ENCODE measurements around the gene ITPA. TPM values are rescaled to one million over a fixed set of nuclear protein-coding genes. Genes with fewer than 3 reads are reported as not detected.

The ITPA gene
- total and polyA plus RNA-seq, 2 of the 8 experiments (the other 6 are each of a cell fraction or from before 2014, with no cell fraction given) = 88.2 to 94.0 TPM

DNA sequence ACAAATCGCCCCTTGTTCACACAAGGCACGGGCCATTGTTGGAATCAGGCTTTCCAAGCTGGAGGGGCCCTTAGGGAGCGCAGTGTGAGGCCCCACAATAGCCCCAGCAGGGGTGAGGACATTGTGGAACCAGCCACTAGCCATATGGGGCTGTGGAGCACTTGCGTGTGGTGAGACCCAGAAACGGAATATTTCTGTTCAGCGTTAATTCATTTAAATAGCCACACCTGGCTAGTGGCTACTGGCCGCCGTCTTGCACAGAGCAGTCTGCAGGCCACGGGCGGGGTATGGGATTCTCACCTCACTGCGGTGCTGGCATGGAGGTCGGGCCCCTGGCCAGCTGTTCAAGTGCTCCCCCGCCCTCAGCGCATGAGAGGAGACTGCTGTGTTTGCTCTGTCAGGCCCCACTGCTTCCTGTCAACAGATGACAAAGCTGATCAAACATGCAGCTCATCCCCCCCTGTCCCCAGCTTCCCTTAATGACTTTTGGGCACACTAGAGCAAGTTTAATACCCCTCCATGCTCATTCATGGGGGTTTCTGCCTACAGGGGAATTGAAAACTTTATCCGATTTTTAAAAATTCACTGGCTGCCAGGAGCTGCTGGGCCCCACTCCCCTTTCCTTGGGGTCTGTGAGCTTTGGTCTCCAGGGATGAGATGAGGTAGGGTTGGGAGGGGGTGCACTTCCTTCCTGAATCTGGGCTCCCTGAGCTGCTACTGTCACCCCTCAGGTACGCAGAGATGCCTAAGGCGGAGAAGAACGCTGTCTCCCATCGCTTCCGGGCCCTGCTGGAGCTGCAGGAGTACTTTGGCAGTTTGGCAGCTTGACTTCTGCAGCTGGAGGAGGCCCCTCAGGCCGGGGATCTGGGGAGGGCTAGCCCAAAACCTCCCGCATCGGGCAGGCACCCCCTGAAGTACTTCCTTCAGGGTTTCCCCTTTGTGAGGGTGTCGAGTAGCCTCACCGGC is 13.6 kb downstream of the ITPA start:
- WGBS, 2 experiments (ENCODE audit: extremely low coverage in 1 of 2, insufficient coverage in 1 of 2, insufficient read length in 1 of 2, insufficient replicate concordance in 2 of 2, low coverage in 1 of 2, low lambda C conversion rate in 2 of 2, missing lambda C conversion rate in 1 of 2) = 92% methylated on average over 23 of the region's 25 CpGs; no CpG with 5 or more reads in 1 of the 2 experiments
- Histone ChIP-seq H3K79me2 (ENCODE audit: control insufficient read depth in 1 of 2, insufficient read depth in 2 of 2, low read length in 2 of 2) (no peaks in the 10 kb centered on the region), H3K27ac (ENCODE audit: low read depth, low read length) (no peak overlapping the region), H2AFZ (ENCODE audit: low read length) (no peak overlapping the region), H3K23ac (ENCODE audit: insufficient read length) (no peak overlapping the region), H3K9ac (replicated peaks in 1 of 4; ENCODE audit: extremely low read depth in 1 of 4, low read depth in 3 of 4, low read length in 3 of 4) (no peak overlapping the region), H2AK5ac (ENCODE audit: low read depth, low read length) (no peak overlapping the region), H4K8ac (ENCODE audit: extremely low read depth, insufficient read depth, low read length) (no peak overlapping the region; the same call in 1 of the 2 replicates), H3K4me2 (ENCODE audit: insufficient read depth in 1 of 2, low read depth in 2 of 2, low read length in 2 of 2) (no peak overlapping the region), H3K9me3 (ENCODE audit: insufficient read depth in 2 of 2, low read depth in 1 of 2, low read length in 1 of 2) (no peaks in the 10 kb centered on the region), H3K4ac (replicated peaks; ENCODE audit: insufficient read length, low read depth, low read length) (no peak overlapping the region), H2BK15ac (ENCODE audit: low read length) (no peak overlapping the region), H3K56ac (replicated peaks; ENCODE audit: insufficient read length, low read depth, low read length) (no peak overlapping the region), H4K20me1 (replicated peaks in 1 of 2; ENCODE audit: control insufficient read depth in 1 of 2, insufficient read depth in 2 of 2, low read length in 2 of 2) (no peaks in the 10 kb centered on the region), H3K27me3 (replicated peaks in 1 of 4; ENCODE audit: control insufficient read depth in 3 of 4, extremely low read depth in 1 of 4, insufficient read depth in 3 of 4, low read length in 3 of 4) (no peaks in the 10 kb centered on the region), H3K18ac (ENCODE audit: extremely low read depth, low read length) (no peak overlapping the region), H3K14ac (ENCODE audit: insufficient read length) (no peak overlapping the region), H3K4me1 (replicated peaks in 1 of 4; ENCODE audit: control insufficient read depth in 3 of 4, insufficient read depth in 4 of 4, low read length in 3 of 4) (peaks cover 0 to 2% (median 0%) of the 10 kb centered on the region in 4 experiments; a peak in 2 of 7 replicates), H3K23me2 (ENCODE audit: low read depth, low read length) (no peaks in the 10 kb centered on the region), H2BK12ac (ENCODE audit: low read depth, low read length) (no peak overlapping the region), H3K4me3 (ENCODE audit: extremely low read depth in 1 of 4, insufficient read depth in 2 of 4, low read depth in 3 of 4, low read length in 4 of 4) (no peak overlapping the region), H3K79me1 (ENCODE audit: low read depth, low read length) (no peaks in the 10 kb centered on the region), H3K36me3 (ENCODE audit: control insufficient read depth in 2 of 4, insufficient read depth in 4 of 4, low read length in 3 of 4) (peaks cover 2 to 24% (median 9%) of the 10 kb centered on the region in 4 experiments; a peak in 6 of 8 replicates), H4K5ac (ENCODE audit: insufficient read length, low read depth, low read length) (no peak overlapping the region), H2BK120ac (replicated peaks; ENCODE audit: low read depth, low read length) (no peak overlapping the region), H2BK20ac (ENCODE audit: low read length) (no peak overlapping the region), H2BK5ac (ENCODE audit: low read depth, low read length) (no peak overlapping the region), H4K91ac (replicated peaks; ENCODE audit: insufficient read length, low read length) (no peak overlapping the region)
- TF ChIP-seq CHD2 (IDR thresholded peaks at IDR 0.05; ENCODE audit: low read length) (no peak), NRF1 (IDR thresholded peaks at IDR 0.05; ENCODE audit: low read depth, low read length) (no peak)
- CTCF ChIA-PET (ENCODE audit: partially characterized antibody) = interaction anchor here (0.5 to 9.5 kb wide), 12 partner anchors 9 to 387 kb away, joined by 3 to 158 read pairs (median 4); no protein-coding TSS in a partner anchor
- no peak for DNase-seq (ENCODE audit: low read depth in 1 of 2, low spot score in 2 of 2)
- FAIRE-seq = no peak
- POLR2A ChIA-PET (ENCODE audit: partially characterized antibody) = interaction anchor here (0.7 to 8.7 kb wide), 9 partner anchors 9 to 80 kb away, joined by 3 to 61 read pairs (median 6); partner anchors contain the start of genes ITPA and SLC4A11
